T-helper 22 cell (primary cell): Measurements from ENCODE around the gene RSPH6A.

Source experiments
- DNase-seq: peaks from one replicate; pipeline ENCODE4 v3.0.0-alpha.2; 2020; ENCODE audit warnings: low read depth

Gene RSPH6A

DNA sequence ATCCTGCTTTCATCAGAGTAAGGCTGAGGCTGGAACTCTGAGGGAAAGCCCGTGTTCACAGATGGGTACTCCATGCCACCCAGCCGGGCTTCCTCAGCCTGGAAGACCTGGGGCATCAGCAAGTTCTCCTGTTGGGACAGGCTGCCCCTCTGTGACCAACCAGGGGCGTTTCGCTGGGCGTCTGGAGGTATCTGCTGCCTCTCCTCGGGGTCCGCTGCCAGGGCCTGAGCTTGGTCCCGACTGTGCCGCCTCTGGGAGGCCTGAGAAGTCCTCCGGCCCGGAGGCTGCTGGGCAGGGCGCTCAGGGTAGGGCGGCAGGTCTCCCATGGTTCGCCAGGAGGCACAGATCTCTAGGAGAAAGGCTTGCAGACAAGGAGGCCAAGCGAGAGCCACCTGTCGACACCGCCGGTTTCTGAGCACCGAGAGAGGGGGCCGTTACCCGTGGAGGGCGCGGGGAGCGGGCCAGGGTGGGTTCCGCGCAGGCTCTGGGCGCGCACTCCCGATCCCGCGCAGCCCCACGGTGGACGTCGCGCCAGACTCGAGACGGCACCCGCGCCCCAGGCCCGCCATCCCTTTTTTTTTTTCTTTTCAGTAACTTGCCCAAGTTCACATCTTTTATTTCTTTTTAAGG is at the start of gene RSPH6A:
Gene RSPH6A, minus strand, starts transcription at position 458 of the 630 bp plus-strand sequence. Its CDS starts 132 bp downstream, at position 326.
- DNase-seq, result no peak

DNA sequence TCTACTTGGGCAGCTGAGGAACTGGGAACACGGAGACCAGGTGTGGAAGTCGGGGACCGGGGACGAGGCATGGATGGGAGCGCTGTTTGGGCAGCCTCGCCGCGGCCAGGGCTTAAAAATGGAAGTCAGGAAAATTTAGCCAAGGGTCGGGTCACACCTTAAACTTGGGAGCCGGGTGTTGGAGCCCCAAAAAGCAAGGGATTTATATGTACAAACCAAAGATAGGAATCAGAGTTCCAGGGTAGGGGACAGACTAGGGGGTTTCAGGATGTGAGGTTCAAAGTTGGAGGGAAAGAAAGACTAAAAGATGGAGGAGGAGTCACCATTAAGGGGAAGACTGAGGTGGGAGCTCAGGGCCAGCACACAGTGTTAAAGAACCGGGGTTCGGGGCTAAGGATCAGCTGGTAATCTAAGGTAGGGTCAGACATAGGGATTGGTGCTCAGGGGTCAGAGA is 49.5 kb upstream of the RSPH6A start:
- DNase-seq, result no peak

DNA sequence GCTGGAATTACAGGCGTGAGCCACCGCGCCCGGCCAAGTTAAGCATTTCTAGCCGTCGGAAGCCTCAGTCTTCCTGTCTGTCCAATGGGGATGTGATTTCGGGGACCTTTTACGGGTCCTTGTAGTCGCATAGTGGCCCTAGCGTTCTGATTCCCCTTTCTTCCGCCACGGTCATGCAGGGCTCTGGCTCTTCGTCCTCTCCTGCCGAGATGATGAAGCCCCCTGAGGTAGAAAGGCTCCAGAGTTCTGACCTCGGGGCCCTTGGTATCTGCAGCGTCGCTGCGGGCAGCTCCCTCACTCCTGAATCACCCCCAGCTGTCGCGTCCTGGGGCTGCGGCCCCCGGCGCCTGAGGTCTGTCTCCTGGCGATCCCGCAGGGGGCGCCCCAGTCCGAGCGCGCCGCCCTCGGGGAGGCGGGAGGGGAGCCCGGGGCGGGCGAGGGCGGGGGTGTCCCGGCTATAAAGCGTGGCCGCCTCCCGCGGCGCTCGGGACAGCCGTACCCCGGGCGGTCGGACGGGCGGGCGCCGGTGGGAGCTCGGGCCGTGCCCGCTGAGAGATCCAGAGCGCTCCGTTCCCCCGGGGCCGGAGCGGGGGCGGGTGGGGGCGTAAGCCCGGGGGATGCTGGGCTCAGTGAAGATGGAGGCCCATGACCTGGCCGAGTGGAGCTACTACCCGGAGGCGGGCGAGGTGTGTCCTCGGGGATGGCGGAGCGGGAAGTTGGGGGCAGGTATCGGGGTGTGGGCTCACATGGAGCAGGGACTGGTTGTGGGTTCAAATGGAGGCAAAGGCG is 48.9 kb upstream of the RSPH6A start, which contains the start of gene FOXA3:
Gene FOXA3, plus strand, starts transcription at position 487 of the 789 bp plus-strand sequence. Its CDS starts 131 bp downstream, at position 618.
- DNase-seq, result peak; percentile 37

DNA sequence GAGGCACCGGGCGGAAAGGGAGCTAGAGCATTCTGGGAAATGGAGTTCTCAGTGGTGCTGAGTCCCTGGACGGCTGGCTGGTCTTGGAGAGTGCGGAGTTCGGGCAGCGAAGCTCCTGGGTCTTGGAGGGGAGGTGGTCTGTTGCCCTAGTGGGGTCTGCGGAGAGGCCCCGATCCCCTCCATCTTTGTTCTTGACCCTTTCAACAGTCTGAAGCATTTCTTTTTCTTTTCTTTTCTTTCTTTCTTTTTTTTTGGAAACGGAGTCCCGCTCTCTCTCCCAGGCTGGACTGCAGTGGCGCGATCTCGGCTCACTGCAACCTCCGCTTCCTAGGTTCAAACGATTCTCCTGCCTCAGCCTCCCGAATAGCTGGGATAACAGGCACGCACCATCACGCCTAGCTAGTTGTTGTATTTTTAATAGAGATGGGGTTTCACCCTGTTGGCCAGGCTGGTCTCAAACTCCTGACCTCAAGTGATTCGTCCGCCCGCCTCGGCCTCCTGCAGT is 48.3 kb upstream of the RSPH6A start:
- DNase-seq, result no peak

- peak; percentile 99 for DNase-seq
These were observed 47.6 kb upstream of the RSPH6A start, which contains the start of gene SYMPK for GRCh38 chr19:45862564-45863334. TSS of gene SYMPK (minus strand) at chr19:45863147. CDS start at chr19:45854495, 8,652 bp downstream.

DNA sequence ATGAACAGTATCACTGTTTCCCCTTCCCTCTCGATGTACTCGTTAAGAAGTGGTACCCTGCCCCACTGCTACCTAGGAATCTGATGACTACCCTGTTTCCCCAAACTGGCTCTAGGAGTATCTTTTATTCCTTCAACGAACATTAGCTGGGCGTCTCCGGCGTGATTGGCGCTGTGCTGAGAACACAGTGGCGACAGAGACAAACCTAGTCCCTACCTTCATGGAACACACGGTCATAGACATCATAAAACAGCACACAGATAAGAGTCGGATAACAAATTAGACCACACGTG is 47.1 kb upstream of the RSPH6A start:
- no peak for DNase-seq

DNA sequence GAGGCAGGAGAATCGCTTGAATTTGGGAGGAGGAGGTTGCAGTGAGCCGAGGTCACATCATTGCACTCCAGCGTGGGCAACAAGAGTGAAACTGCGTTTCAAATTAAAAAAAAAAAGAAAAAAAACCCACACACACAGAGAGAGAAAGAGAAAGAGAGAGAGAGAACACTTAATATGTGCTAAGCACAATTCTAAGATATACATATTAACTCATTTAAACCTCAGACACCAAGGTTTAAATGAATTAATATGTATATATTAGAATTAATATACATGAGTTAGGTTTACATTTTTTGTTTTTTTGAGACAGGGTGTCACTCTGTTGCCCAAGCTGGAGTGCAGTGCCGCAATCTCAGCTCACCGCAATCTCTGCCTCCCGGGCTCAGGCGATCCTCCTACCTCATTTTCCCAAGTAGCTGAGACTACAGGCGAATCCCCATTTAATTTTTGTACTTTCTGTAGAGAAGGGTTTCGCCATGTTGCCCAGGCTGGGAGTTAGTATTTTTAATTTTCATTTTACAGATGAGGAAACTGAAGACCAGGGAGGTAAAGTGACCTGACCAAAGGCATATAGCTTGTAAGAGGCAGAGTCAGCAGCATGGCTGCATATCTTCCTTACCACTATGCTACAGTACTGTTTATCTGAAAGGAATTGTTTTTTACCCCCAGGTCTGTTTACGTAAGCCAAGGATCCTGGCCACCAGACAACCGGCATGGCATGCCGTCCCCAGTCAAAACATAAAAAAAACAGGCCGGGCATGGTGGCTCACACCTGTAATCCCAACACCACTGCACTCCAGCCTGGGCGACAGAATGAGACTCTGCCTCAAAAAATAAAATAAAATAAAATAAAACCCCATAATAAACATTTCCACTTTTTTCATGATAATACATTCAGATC is 45.5 kb upstream of the RSPH6A start:
- no peak for DNase-seq

DNA sequence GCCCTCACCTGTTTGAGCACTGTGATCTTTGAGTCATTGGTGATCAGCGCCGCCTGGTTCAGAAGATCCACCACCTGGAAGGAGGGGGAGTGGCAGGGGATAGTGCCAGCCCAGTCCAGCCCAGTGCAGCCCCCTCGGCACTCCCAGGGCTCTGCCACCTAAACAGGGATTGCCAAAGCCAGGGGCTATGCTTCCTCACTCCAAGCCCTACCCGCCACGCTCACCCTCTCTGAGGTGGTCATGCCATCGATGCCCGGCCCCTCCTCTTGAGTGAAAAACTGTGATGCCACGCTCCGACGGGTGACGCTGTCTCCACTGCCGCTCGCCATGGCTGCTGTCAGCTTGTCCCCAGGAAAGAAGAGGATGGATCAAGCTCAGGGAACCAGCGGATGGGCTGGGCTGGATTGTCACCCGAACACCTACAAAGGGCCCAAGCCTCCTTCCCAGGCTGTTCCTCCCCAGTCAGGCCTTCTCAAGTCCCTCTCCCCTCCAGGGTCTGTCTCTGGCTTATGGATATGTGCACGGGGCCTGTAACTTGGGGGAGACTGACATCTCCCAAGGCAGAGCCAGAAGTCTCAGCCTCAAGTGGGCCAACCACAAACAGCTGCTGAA is 39.2 kb upstream of the RSPH6A start:
- DNase-seq, result no peak

- no peak for DNase-seq
These were observed 37.9 kb upstream of the RSPH6A start for GRCh38 chr19:45852983-45853382.

- no peak for DNase-seq
These were observed 37.1 kb upstream of the RSPH6A start for GRCh38 chr19:45852145-45852750.

- no peak for DNase-seq
These were observed 33.8 kb upstream of the RSPH6A start for GRCh38 chr19:45848922-45849321.

- no peak for DNase-seq
These were observed 32.6 kb upstream of the RSPH6A start for GRCh38 chr19:45847663-45848062.

GRCh38 chr19:45842198-45842597 is 27.1 kb upstream of the RSPH6A start:
- no peak for DNase-seq

DNA sequence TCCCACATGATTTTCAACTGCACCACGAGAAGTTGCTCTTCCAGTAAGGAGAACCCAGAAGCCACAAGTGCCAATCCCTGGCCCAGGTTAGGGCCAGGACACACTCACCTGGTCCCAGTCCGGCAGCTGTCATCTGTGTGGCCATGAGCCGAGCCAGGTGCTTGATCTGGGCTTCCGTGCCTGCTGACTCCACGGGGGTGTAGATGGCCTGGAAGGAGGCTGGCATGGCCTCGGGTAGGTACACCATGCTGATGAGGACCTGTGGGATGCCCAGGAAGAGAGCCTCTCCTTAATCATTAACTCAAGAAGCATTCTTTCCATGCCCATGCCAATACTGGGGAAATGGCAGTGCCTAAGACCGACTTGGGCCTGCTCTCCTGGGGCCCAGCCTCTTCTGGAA is 19.9 kb upstream of the RSPH6A start:
- no peak for DNase-seq

DNA sequence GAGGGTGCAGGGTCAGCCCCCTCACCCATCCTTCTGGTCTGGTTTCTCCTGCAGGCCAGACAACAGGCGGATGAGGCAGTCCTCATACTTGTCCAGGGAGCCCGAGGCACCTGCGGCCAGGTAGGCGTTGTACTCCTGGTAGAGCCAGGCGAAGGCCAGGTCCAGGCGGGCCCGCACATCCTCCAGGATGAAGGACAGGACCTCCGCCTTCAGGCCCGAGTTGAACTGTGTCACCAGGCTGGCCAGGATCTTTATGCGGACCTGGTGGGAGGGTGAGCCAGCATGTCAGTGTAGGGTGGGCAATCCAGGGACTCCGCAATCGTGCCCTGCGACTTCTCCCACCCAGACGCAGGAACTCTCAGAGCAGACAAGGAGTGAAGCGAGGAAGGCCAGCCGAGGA is 13.8 kb upstream of the RSPH6A start:
- no peak for DNase-seq

DNA sequence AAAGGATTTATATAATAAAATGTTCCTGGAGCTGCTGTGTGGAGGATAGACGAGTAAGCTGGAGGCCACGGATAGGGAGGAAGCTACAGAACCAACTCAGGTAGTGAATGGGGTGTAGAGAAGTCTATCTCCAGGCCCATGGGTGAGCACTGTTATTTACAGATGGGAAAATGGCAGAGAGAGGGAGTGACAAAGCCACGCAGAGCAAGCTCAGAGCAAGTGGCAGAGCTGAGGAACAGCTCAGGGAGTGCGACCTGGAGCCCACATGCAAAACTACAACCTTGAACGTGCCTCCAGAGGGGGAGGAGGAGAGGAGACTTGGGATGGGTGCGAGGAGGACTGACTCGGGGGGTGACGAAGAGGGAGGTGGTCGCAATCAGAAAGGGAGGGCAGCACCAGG is 13.4 kb upstream of the RSPH6A start:
- no peak for DNase-seq

GRCh38 chr19:45827459-45828093 is 12.5 kb upstream of the RSPH6A start:
- DNase-seq, result no peak

DNA sequence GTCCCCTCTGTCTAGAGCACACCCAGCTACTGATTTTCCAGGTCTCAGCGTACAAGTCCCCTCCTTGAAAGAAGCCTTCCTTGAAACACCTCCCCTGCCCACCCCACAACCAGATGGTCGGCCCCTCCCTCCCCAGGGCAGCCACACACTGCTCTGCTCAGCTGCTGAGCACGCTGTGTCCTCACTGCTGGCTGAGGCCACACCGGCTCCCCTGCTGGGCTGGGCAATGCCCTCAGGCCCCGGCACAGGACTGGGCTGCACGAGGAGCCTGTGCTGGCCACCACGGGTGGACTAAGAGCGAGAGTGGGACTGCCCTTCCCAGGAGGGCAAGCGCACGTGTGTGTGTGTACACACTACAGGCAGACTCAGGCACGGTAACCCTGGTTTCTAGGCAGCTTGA is 11.8 kb upstream of the RSPH6A start:
- DNase-seq, result no peak

GRCh38 chr19:45825917-45826893 is 11.1 kb upstream of the RSPH6A start:
- DNase-seq, result no peak
